Transverse colon (tissue), 4 donors: ENCODE measurements around the gene FDCSP. TPM values are rescaled to one million over a fixed set of nuclear protein-coding genes. Genes with fewer than 3 reads are reported as not detected.
"Not testable (repeated sequence)": the region's sequence is repeated elsewhere in the genome, so short reads cannot be mapped to it uniquely, and the experiment has no call there.

ENCODE experiments used
- DNase-seq: peaks from one replicate; pipeline ENCODE4 v3.0.0-alpha.2; 2019
- H3K27ac ChIP-seq, 4 donors: fragments of 200-600 bp; sonication (generic); 2 replicates each; pipeline ENCODE4 v1.5.1; 2016 to 2018; ENCODE audit warnings: inconsistent platforms in 4 of 4
- H3K27me3 ChIP-seq: fragments of 200-600 bp; sonication (generic); 2 replicates; pipeline ENCODE4 v1.5.1; 2017; ENCODE audit warnings: inconsistent platforms
- H3K36me3 ChIP-seq, 4 donors: fragments of 200-600 bp; sonication (generic); 2 replicates each; pipeline ENCODE4 v1.5.1; 2017 to 2019; ENCODE audit warnings: inconsistent platforms in 4 of 4
- H3K4me1 ChIP-seq, 4 donors: fragments of 200-600 bp; sonication (generic); 2 replicates each; pipeline ENCODE4 v1.5.1; 2017 to 2020; ENCODE audit warnings: inconsistent platforms in 4 of 4
- H3K4me3 ChIP-seq, 4 donors: fragments of 200-600 bp; sonication (generic); 1 replicate in 1 of 4; 2 replicates in 3 of 4; pipeline versions ENCODE4 v1.5.1 to v1.6.1; 2017 to 2019; ENCODE audit warnings: inconsistent platforms in 4 of 4
- H3K9me3 ChIP-seq, 2 donors: fragments of 200-600 bp; sonication (generic); 2 replicates each; pipeline ENCODE4 v1.5.1; 2017 to 2019; ENCODE audit warnings: inconsistent platforms in 2 of 2
- CTCF ChIP-seq, 5 experiments: fragments of 200-600 bp in 3 of 5; fragments of 450-650 bp in 2 of 5; sonication (generic) in 3 of 5; IDR thresholded peaks; 1 replicate in 2 of 5; 2 replicates in 3 of 5; pipeline ENCODE4 v1.5.1; 2016 to 2017; ENCODE audit warnings: antibody characterized with exemption in 5 of 5, inconsistent platforms in 3 of 5, mild to moderate bottlenecking in 2 of 5, moderate library complexity in 1 of 5
- EP300 ChIP-seq: sonication (generic); formaldehyde crosslinking; IDR thresholded peaks from one replicate; pipeline ENCODE4 v1.6.1; 2017; ENCODE audit warnings: antibody characterized with exemption, low read depth
- POLR2A ChIP-seq: fragments of 450-650 bp; IDR thresholded peaks from one replicate; pipeline ENCODE4 v1.6.1; 2016; ENCODE audit warnings: antibody characterized with exemption, mild to moderate bottlenecking, moderate library complexity
- POLR2AphosphoS5 ChIP-seq, 3 donors: sonication (generic); formaldehyde crosslinking; IDR thresholded peaks; one replicate each; pipeline ENCODE4 v1.6.1; 2016; ENCODE audit warnings: antibody characterized with exemption in 3 of 3
- WGBS, 2 donors: methylation state at CpG; one replicate each; pipeline ENCODE4 v1.1.5; 2018; ENCODE audit warnings: low coverage in 1 of 2; 5-methylcytosine and 5-hydroxymethylcytosine counted together
- in situ Hi-C, 4 donors: fragments of 200-750 bp; cut with MboI; loops; one replicate each; pipeline versions ENCODE4 v1.15.0 to v1.15.1; 2017; ENCODE audit warnings: low sequenced_read_pairs in 3 of 4, low pct_ligation_motif_present in 1 of 4, low pct_unique_long_range_greater_than_20kb in 1 of 4
- intact Hi-C: fragments of 100-400 bp; cut with DNase I; formaldehyde crosslinking; loops from one replicate; pipeline ENCODE4 v1.15.1; 2023; ENCODE audit warnings: low total_unique reads
- total RNA-seq, 4 donors: library from RNA; depleted of rRNA; stranded (reverse); fragments of >200 nt; gene quantifications; one replicate each; pipeline ENCODE4 v1.1.0, GENCODE V29; 2016

FDCSP gene
- total RNA-seq, 4 donors from 2014 or later = 15.4 TPM; not detected in 3

GRCh38 chr4:70221389-70221788, 4.5 kb upstream of the FDCSP start:
- H3K27ac ChIP-seq, intact Hi-C loops, H3K36me3 ChIP-seq, H3K27me3 ChIP-seq, in situ Hi-C loops, DNase-seq, H3K4me3 ChIP-seq, H3K4me1 ChIP-seq, H3K9me3 ChIP-seq: not testable (repeated sequence)
- 88 to 95% methylated on average over 2 to 3 of the region's 3 CpGs for WGBS, 2 donors

GRCh38 chr4:70221818-70222217, 4.1 kb upstream of the FDCSP start:
- H3K27ac ChIP-seq, DNase-seq, intact Hi-C loops, H3K36me3 ChIP-seq, H3K27me3 ChIP-seq, H3K4me3 ChIP-seq, H3K9me3 ChIP-seq, in situ Hi-C loops, H3K4me1 ChIP-seq: not testable (repeated sequence)

GRCh38 chr4:70236125-70236524, 10.2 kb downstream of the FDCSP start:
- no peak overlapping the region for H3K27ac ChIP-seq
- TF ChIP-seq EP300 (no peak), CTCF (IDR thresholded peaks at IDR 0.05) (no peak), POLR2A (no peak), POLR2AphosphoS5 (IDR thresholded peaks at IDR 0.05) (no peak)
- in situ Hi-C loops = no loop called here
- no peaks in the 10 kb centered on the region for H3K27me3 ChIP-seq
- DNase-seq = no peak
- WGBS, 2 donors = 38 to 100% methylated on average over 1 of the region's 1 CpG
- intact Hi-C loops = no loop called here
- H3K4me3 ChIP-seq = no peak overlapping the region
- no peaks in the 10 kb centered on the region for H3K9me3 ChIP-seq
- H3K4me1 ChIP-seq = no peaks in the 10 kb centered on the region
- no peaks in the 10 kb centered on the region for H3K36me3 ChIP-seq

- no peaks in the 10 kb centered on the region for H3K36me3 ChIP-seq
- 33 to 40% methylated on average over 1 to 3 of the region's 3 CpGs for WGBS, 2 donors
Observed at GRCh38 chr4:70239131-70239883, 13.4 kb downstream of the FDCSP start.

More at GRCh38 chr4:70239131-70239883, 13.4 kb downstream of the FDCSP start:
- Histone ChIP-seq H3K27me3 (no peaks in the 10 kb centered on the region), H3K9me3 (no peaks in the 10 kb centered on the region), H3K4me3 (no peak overlapping the region), H3K27ac (no peak overlapping the region), H3K4me1 (no peaks in the 10 kb centered on the region)
- DNase-seq = no peak
- in situ Hi-C loops (no loop called here), intact Hi-C loops (no loop called here)
- TF ChIP-seq POLR2A (no peak), POLR2AphosphoS5 (IDR thresholded peaks at IDR 0.05) (no peak), EP300 (no peak), CTCF (IDR thresholded peaks at IDR 0.05) (no peak)
